SK-N-MC (cell line): ENCODE data around the gene CACNA1C.

Source experiments
- EZH2 ChIP-seq: fragments of 200-600 bp; sonication (generic); IDR thresholded peaks from one replicate; pipeline ENCODE4 v1.6.1; 2017; ENCODE audit warnings: antibody characterized with exemption
- POLR2AphosphoS5 ChIP-seq: IDR thresholded peaks from 2 replicates; pipeline ENCODE4 v1.6.1; 2012; ENCODE audit warnings: mild to moderate bottlenecking, low read depth, low read length, borderline replicate concordance

DNA sequence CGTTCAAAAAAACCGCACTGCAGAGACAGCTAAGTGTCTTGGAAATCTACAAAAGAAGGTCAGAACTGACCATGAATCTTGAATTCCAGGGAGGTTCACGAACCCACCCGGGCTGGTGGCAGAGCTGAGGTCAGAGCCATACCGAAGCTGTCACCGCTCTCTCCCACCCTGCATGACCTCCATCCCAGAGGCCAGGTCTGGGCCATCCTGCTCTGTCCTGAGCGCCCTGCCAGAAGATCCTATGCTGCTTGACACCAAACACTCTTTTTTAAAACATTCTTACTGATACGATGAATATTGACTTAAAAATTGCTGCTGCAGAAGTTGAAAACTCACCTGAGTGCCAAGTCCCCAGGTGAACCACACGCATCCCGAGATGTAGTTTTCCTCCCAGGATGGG lies 412.9 kb downstream of the CACNA1C start:
- TF ChIP-seq POLR2AphosphoS5 (no peak), EZH2 (no peak)
